GM18517 (cell line): ENCODE results near the gene XPR1.

ENCODE experiments used
- ATAC-seq: cut with Tn5 transposase; IDR thresholded peaks from one replicate; pipeline ENCODE4 v1.9.1; 2021; ENCODE audit warnings: mild to moderate bottlenecking, moderate library complexity; ENCODE audit not compliant: unreplicated experiment

Gene XPR1

DNA sequence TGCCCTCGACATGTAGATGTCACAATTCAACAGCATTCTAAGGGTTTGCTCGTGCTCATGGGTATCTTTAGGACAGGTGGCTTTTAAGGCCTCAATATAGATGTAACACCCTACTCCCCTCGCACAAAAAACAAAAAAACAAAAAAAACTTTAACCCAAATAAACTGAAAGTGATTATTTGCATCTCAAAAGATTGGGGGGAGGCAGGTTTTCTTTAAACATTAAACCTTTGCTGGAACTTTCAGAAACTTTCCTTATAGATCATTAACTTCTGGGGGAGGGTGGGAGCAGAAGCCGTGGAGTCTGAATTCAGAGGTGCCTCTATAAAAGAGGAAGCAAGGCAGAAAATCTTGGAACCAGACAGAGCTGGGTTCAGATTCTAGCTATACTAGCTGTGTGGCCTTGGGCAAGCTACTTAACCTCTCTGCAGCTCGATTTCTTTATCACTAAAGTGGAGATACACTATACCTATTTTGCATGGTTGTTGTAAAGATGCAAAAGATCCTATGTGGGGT is 277.7 kb downstream of the XPR1 start:
- peak; percentile 55 for ATAC-seq

DNA sequence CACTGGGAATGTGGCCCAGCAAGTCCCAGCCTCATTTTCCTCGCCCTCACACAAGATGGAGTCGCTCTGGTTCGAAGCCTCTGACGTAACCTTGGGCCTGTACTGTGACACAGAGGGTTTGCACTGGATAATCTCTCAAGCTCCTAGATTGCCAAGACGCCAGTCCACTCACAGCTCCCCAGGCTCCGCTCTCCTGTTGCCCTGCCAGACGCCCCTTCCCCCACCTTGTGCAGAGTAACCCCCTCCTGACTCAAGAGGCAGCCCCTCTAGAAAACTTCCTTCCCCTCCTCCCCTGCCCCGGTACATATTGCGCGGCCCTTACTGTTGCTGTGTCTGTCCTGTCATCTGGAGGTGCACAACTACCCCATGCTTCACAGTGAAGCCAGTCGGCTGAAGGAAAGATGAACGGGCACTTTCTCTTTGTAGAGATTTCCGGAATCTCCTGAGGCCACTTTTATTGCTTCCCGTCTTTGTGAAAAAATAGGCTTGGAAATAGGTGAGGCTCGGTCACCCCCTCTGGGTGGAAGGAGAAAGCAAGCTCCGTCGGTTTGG is 279.9 kb downstream of the XPR1 start:
- ATAC-seq, result no peak

- ATAC-seq, result no peak
Measured at GRCh38 chr1:180912211-180912800, 280.5 kb downstream of the XPR1 start.

DNA sequence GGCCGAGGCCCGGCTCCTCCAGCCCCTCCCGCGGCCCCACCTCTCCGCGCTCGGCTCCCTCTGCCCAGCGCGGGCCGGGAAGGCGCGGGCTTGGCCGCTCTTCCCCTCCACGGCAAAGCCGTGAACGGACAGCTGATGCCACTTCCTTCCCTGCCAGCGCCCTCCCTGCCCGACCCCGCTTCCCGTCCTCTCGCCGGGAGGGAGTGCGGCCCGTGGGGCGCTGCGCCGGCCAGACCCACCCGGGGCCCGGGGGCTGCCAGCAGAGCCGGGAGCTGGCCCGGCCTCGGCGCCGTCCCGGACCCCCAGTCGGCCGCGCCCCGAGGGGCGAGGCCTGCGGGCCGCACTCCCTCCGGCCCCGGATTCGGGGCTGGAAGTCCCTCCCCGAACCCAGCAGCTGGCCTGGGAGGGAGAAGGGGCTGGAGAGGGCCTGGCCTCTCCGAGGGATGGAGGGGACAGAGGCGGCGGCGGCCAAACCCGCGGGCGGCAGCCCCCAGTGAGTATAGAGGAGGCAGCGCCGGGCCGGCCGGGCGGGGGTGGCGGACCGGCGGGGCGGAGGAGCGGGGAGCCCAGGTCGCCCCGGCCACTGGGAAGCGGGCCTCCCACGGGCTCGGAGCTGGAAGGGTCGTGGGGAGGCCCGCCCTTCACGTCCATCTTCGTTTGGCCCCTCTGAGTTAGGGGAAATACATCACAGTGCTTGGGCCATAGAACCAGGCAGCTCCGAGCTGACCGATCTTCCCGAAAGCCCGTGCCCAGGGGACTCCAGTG is 281.2 kb downstream of the XPR1 start, which contains the start of gene KIAA1614:
KIAA1614 (plus strand) TSS at position 97 of the 765 bp plus-strand sequence; CDS start at position 444, 347 bp downstream.
- no peak for ATAC-seq

DNA sequence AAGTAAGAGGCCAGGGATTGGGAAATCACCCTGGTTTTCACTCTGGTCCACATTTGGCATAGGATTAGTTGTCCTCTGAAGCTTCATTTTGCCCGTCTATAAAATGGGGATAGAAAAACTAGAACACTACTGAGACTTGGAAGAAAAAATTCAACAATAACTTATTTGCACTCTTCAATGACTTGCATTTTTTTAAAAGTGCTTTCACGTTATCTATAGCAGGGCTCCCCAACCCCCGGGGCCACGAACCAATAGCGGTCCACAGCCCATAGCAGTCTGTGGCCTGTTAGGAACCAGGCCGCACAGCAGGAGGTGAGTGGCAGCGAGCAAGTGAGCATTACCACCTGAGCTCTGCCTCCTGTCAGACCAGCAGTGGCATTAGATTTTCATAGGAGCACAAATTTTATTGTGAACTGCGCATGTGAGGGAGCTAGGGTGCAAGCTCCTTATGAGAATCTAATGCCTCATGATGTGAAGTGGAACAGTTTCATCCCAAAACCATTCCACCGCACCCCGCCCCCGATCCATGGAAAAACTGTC is 283.7 kb downstream of the XPR1 start:
- no peak for ATAC-seq

DNA sequence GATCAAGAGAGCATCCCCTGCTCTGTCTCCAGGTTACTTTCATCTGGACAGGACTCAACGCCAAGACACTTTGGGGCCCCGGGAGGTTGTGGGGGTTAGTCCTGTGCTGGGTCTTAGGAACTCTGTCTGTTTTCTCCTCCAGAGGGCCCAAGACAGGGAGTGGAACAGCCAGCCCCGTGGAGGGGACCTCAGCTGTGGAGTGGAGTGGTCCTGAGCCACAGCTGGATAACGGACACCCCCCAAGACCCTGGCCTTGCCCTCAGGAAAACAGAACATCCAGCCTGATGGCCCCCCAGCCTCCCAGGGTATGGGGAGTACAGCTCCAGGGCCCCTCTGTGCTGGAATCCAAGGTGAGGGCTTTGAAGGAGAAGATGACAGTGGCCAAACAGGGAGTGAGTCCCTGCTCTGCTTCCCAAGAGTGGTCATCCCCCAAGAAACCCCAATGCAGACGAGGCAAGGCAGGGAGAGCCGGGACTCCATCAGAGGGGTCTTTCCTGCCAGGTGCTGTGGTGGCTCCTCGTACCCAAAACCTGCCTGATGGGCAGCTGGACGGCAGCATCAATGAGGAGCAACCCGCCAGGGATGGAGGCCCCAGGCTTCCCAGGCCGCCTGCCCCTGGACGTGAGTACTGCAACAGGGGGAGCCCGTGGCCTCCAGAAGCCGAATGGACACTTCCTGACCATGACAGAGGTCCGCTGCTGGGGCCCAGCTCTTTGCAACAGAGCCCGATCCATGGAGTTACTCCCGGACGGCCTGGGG is 284.4 kb downstream of the XPR1 start:
- ATAC-seq, result no peak

DNA sequence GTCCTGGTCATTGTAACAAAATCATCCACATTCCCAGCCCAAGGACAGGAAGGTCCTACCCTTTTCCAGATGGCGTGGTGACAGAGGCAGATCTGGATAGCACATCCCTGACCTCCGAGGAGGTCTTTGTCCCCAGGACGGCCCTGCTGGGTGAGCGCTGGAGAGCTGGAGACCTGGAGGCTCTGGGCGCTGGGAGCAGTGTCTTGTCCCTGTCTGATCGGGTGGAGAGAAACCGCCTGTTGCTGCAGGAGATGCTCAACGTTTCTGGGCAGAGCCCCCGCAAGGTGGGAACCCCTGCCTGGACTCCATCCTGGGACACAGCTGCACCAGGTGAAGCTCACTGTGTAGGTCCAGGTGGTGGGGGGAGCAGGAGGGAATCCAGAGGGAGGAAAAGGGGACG is 284.9 kb downstream of the XPR1 start:
- ATAC-seq, result no peak

DNA sequence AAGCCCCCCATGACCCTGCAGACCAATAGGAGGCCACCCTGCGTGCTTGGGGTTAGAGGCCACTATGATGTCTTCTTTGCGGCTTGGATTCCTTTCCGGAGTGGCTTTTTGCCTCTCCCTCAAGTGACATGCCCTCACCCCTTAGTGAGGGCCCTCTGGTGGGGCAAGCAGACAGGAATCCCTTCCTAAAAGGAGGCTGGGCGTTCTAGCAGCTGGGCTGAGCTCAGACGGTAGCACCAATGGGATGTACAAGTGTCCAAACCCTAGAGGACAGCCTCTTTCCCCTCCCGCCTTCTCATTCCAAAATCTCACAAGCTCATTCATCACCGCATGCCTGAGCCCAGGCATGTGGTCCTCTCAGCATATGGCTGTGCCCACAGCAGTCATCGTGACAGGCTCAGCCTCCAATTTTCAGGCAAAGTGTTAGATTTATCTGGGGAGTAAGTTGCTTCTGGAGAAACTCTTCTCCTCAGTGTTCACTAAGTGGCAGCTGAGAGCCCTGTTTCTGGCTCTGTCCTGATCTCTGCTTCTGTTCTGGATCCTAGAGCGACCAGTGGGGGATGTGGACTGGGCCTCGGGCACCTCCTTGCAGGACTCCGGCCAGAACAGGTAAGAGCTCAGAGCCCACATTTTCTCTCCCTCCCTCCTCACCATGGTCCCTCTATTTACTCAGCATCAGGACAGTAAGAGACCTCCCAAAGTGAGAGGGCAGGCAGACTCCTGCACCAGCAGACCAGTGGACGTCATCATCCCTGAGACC is 285.7 kb downstream of the XPR1 start:
- ATAC-seq, result no peak

- ATAC-seq, result no peak
Measured at GRCh38 chr1:180918519-180918918, 286.7 kb downstream of the XPR1 start.

DNA sequence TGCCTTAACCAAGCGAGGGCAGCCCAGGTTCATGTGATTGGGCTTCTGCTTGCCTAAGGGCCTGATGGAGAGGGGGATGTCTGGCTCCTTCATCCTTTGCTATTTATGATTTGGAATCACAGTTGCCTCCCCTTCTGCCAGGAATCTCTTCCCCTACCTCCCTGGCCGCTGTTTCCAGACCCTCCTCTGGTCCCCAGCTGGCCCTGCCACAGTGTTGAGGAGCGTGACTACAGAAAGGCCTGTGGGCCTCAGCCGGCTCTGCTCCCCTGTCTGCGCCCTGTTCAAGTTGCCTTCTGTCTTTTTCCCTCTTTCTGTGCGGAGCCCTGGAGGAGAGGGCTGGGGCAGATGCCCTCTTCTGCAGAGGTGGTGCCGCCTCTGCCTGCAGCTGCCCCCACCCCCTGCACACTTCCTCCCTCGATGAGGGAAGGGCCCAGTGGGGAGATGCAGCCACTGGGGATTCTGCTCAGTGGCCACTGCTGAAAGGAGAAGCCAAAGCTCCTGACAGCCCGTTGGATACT is 287.4 kb downstream of the XPR1 start:
- no peak for ATAC-seq

DNA sequence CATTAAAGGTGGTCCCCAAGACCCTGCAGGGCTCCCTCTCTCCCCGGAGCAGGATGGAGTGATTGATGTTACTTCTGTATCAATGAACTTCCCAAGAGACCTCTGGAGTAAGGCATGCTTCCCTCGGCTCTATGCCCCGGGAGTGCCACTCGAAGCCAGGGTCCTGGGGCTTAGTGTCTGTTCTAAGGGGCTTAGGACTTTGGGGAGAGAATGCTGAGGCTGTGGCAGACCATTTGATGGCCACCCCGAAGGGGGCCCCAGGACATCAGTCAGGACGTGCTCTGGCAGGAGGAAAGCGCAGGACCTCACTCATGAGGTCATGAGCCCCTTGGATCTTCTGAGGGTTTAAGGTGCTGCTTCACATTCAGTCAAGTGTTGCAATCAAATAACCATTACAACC is 288.4 kb downstream of the XPR1 start:
- no peak for ATAC-seq

- ATAC-seq, result no peak
Measured at GRCh38 chr1:180920702-180921101, 288.9 kb downstream of the XPR1 start.

GRCh38 chr1:180921386-180921785 is 289.6 kb downstream of the XPR1 start:
- no peak for ATAC-seq

- ATAC-seq, result no peak
Measured at GRCh38 chr1:180921891-180922630, 290.2 kb downstream of the XPR1 start.

- no peak for ATAC-seq
Measured at GRCh38 chr1:180922631-180923015, 290.8 kb downstream of the XPR1 start.

DNA sequence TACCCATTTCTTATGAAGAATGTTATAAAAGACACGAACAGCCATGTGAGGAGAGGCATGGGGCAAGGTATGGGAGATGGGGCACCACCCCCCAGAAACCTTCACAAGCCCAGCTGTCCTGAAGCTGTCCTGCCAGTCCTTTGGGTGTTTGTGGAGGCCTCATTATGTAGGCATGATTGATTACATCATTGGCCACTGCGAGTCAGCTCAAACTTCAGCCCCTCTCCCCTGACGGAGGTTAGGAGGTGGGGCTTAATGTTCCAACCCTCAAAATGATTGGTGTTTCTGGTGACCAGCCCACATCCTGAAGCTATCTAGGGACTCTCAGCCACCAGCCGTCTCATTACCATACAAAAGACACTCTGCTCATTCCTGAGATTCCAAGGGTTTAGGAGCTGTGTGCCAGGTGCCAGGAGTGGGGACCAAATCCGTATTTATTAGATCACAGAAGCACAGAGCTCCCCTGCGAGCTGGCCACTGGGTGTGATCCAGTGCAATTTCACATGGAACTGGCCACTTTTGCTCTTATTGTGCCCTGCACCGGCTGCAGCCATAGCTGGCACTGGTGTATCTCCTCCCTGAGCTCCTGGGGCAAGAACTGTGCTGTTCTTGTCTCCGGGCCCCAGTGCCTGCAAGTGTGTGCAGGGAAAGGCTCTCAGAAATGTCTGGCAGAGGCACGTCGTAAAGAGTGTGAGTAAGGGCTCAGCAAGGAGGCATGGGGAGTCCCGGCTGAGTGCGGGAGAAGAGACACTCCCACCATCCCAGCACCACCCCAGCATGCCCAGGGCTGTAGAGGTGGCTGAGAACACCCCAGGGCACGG is 291.4 kb downstream of the XPR1 start:
- no peak for ATAC-seq

- no peak for ATAC-seq
Measured at GRCh38 chr1:180923887-180924286, 292.1 kb downstream of the XPR1 start.

DNA sequence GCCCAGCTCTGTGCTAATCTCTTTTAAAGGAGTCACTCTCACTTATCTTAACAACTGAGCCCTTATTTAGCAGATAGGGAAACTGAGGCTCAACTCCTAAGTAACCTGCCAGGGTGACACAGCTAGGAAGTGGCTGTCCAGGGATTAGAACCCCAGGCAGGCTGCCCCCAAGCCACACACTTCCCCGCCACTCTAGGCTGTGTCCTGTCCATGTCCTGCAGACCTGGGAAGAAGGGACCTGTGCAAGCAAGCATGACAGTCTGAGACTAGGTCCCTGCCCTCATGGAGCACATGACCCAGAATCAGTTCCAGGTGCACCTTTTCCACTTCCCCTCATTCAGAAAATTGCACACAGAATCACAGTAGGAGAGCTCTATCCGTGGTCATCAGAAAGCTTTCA is 293.1 kb downstream of the XPR1 start:
- no peak for ATAC-seq
